Left colon (tissue), 2 donors: ENCODE results near the gene CFAP46. TPM values are rescaled to one million over a fixed set of nuclear protein-coding genes. Genes with fewer than 3 reads are reported as not detected.
"Not testable (repeated sequence)": the region's sequence is repeated elsewhere in the genome, so short reads cannot be mapped to it uniquely, and the experiment has no call there.

ENCODE experiments used
- ATAC-seq: fragments of 200-7000 bp; cut with Tn5 transposase; one replicate; pipeline ENCODE4 v1.9.1; 2020; ENCODE audit warnings: mild to moderate bottlenecking, moderate library complexity
- DNase-seq, 2 donors: peaks; one replicate each; pipeline ENCODE4 v3.0.0-alpha.2; 2020
- intact Hi-C, 2 donors: fragments of 100-400 bp; cut with DNase I in 1 of 2; cut with micrococcal nuclease in 1 of 2; formaldehyde crosslinking; loops; one replicate each; pipeline versions ENCODE4 v1.11.2 to v1.14.0; 2022; cut with DNase I, micrococcal nuclease
- total RNA-seq, 2 donors: library from RNA; stranded (reverse); fragmentation: NEBNext Ultra II Directional; extraction: Animal tissue kit (Norgen Biotek cat#: 25700); gene quantifications; one replicate each; pipeline ENCODE4 v1.2.1, GENCODE V29; 2021
- donor health status: DM: no; HTN: no; CAD: no.
- donor health status: DM: yes; HTN: yes; CAD: no.

Gene CFAP46
- total RNA-seq, 2 donors from 2014 or later = 0.37 TPM; not detected in 1

DNA sequence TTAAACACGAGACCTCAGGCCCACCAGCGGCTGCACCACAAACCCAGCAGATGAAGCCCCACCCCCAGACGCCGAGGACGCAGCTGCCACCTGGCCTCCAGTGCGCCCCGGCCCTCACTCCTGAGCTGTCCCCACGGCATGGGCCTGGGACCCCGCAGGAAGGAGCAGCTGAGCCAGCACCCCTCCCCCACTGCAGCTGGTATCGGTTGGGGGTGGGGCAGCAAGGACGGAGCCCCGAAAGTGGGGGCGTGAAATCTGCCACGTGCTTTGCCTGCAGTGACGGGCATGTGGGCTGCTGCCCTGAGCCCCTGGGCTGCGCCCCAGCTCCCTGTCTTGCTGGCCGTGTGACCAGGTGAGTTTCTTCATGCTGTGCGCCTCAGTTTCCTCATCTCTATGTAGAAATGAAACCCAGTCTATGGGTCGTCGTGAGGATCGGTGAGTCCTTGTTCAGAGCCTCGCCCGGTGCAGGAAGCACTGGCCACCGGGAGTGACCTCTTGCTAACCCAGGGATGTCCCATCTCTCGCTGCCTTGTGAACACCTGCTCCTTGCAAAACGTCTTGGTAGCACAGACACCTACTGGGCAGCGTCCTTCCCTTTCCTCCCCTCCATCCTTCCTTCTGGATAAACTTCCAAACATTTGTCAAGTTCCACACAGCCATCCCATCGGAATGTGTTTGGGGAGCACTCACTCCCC is 32.0 kb downstream of the CFAP46 start:
- ATAC-seq (no peak), DNase-seq (no peak)
- intact Hi-C loops = no loop called here

DNA sequence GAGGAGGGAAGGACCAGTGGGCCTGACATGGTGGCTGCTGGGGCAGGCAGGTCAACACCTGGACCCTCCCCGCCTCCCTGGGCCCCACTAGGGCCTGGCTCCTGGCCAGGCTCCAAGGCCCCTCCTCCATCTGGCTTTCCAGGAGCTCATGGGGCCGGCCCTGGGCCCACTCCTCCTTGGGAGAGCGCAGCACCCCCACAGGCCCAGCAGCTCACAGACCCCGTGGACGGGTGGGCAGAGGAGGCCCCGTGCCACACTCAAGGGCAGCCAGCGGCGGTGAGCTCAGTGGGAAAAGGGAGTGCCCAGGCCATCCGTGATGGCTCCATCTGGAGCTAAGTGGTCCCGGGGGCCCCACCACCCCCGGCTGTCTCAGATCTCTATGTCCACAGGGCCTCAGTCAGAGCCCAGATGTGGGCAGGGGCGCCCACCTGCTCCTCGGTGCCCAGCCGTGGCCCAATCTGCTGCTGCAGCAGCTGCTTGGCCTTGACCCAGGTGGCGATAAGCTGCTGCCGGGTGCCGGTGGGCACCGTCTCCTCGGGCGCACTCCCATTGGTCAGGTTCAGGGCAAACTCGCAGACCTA is 32.8 kb downstream of the CFAP46 start:
- intact Hi-C loops = no loop called here
- ATAC-seq = no peak
- DNase-seq = no peak

DNA sequence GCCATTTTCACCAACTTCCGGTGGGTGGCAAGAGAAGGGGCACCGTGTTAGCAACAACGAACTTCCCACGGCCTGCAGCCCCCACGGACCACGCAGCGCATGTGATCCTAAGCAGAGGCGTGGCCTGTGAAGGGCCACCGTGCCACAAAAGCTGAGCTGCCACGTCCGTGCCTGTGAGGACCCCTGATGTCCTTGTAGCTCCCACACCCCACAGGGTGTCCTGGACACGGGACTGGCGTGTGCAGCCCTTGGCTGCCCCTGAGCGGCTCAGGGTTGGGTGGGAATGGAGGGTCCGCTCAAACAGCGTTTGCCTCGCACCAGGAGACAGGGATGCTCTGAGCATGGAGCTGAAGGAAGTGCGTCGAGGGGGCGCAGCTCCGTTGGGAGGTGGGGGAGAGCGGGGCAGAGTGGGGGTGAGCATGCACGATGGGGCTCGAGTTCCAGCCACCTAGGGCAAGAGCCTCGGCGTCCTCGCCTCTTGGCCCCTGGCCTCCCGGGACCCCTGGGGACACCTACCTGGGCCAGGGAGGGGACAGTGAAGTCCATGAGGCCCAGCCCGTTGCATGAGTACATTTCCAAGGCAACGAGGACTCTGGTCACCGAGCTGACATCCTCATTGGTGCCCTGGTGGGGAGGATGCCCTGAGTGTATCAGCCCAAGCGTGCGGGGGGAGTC is 33.6 kb downstream of the CFAP46 start:
- DNase-seq = no peak
- intact Hi-C loops = no loop called here

DNA sequence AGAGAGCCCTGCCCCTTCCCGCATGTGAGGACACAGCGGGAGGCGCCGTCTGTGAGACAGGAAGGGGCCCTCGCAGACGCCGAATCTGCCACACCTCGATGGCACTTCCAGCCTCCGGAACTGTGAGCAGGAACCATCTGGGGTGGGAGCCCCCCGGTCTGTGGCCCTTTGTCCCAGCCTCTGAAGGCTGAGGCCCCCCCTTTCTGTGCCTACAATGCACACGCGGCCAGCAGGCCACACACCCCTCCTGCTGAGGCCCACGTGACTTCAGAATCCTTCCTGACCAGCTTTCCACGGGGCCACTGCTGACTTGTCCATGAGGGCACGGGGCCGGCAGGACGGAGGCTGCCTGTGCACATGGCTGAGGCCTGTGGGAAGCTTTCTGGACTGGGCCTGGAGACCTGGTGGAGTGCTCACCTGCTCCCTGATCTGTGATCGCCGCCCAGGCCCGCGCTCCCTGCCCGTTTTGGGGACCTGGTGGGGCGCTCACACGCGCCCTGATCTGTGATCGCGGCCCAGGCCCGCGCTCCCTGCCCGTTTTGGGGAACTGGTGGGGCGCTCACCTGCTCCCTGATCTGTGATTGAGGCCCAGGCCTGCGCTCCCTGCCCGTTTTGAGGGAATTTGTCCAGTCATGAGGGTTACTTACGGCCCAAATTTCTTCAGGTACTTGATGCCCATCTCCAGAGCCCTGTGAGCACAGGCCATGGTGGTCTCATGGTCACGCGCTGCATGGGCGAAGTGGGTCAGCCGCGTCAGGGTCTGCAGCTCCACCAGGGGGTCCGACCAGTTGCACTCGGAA is 34.3 kb downstream of the CFAP46 start:
- DNase-seq = no peak
- intact Hi-C loops = no loop called here

More for the DNA sequence above, 33.6 kb downstream of the CFAP46 start:
- no peak for ATAC-seq

DNA sequence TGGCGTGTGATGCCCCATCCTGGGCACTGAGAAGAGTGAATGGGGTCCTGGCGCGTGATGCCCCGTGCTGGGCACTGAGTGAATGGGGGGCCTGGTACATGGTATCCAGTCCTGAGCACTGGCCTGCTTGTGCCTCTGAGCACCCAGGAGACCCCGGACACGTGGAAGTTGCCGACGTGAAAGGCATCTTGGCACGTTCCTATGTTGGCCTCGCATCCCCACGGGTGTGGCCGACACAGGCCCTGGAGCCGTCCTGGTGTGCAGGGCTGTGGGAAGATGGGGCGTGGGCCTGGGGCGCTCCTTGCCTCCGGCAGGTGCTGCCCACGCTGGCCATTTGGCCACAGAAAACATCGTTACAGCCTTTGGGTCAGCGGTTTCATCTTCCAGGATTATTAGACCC is 35.5 kb downstream of the CFAP46 start:
- ATAC-seq = no peak
- DNase-seq = no peak
- intact Hi-C loops = no loop called here

More for the DNA sequence above, 34.3 kb downstream of the CFAP46 start:
- ATAC-seq = no peak

DNA sequence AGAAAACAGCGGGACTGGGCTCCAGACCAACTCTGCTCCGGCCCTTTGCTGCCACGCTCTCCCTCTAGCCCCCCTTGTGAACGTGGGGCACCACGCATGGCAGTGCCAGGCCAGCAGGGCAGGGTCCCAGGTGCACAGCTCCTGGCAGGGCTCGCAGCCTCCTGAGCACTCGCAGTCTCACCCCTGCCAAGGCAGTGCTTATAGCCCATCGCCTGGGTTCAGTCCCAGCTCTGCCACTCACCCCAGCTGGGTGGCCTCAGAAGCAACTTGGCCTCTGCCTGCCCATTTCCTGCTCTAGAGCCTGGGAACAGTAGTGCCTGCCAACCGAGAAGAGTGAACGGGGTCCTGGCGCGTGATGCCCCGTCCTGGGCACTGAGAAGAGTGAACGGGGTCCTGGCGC is 36.3 kb downstream of the CFAP46 start:
- intact Hi-C loops = no loop called here
- ATAC-seq (no peak), DNase-seq (no peak)

DNA sequence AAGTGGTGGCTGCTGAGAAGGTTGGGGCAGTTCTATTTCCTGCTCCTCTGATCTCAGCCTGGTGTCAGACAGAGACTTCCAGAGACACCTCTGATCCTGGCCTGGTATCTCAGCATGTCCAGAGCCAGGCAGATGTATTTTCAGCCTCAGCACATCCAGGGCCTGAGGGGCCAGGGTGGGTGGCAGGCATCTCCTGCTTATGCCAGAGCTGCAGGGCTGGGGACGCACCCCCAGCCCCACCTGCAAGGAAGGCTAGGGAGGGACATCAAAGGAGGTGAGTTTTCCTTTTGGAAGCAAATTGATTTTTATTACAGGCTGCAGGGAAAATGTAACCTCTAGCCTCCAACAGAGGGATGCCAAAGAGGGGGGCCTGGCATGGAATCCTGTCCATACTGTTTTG is 36.7 kb downstream of the CFAP46 start:
- no peak for DNase-seq
- ATAC-seq = no peak
- intact Hi-C loops = no loop called here

DNA sequence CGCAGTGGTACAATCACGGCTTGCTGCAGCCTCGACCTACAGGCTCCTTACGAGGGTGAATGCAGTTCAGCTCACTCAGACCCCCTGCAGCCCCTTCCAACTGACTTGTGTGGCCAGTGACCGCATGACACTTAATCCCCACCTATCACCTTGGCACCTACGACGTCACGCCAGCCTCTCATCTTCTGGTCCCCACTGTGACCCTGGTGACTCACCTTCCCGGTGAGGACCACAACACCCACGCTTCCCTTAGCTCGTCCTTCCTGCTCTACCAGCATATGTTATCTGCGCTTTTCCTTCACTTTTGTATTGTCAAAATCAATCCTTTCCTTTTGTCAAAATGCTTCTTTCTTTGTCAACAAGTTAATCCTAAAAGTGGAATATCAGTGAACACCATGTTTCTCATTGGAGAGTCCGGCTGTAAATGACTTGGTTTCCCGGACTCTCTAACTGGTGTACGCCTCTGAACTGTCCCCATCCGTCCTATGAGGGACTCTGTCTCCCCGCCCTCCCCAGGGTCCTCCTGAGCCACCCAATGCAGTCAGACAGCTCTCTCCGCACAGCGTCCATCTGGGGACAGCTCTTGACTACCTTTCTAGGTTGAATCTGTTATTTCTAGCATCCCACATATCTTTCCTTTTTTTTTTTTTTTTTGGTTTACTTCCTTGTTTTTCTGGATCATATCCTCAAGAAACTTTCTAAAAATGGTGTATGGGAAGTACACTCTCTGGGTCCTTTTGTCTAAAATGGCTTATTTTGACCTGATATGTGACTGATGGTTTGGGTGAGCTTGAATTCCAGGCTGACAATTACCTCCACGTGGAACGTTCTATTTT is 37.3 kb downstream of the CFAP46 start:
- intact Hi-C loops = no loop called here
- ATAC-seq = no peak

DNA sequence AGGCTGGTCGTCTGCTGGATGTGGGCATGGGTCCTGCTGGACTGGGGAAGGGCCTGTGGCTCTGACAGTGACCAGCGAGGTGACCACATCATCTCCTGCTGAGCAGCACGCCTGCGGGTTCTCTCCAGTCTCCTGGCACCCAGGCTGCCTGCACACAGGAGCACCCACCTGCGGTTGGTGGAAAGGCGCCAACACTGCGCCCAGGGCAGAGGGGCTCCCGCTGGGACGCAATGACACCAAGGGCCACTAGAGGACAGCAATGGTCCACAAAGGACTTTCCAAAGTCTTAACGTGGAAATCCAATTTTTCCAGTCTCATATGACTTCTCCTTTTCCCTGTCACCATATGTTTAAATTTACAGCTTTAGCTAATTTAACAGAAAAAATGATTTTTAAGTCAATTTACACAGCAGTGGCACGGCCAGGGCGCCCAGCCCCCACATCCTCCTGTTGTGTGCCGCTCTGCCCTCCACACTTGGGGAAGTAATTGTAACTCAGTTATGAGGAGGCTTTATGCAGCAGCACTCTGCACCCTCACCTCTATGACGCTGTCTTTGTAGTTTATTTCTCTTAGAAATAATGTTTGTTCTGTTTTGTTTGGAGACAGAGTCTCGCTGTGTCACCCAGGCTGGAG is 38.1 kb downstream of the CFAP46 start:
- DNase-seq (peak in 1 of 2 donors; percentile 32), ATAC-seq (peak; percentile 50)
- intact Hi-C loops = no loop called here

More for the DNA sequence above, 37.3 kb downstream of the CFAP46 start:
- DNase-seq = no peak

DNA sequence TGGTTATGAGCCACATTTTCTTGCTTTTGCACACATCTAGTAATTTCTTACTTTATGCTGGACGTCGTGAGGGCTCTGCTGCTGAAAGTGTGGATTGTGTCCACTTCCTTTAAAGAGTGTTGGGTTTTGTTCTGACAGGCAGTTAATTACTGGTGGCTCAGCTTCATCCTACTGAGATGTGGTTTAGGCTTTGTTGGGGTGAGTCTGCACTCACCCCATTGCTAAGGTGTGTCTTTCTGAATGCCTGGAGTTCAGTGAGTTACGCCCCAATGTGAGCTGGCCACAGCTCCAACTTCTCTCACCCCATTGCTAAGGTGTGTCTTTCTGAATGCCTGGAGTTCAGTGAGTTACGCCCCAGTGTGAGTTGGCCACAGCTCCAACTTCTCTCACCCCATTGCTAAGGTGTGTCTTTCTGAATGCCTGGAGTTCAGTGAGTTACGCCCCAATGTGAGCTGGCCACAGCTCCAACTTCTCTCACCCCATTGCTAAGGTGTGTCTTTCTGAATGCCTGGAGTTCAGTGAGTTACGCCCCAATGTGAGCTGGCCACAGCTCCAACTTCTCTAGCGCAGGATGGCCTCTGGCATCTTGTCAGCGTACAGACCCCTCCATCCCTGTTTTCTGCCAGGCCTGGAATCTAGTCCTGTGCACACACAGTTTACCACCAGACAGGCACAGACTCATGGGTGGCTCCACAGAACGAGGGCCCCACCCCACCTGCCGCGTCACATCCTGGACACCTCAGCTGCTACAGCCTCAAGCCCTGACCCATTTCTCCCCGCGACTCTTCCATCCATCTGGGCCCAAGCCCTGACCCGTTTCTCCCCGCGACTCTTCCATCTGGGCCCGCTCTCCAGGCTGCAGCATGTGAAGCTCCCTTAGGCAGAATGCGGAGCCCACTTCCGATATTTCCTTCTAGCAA is 39.5 kb downstream of the CFAP46 start:
- DNase-seq, ATAC-seq: not testable (repeated sequence)

DNA sequence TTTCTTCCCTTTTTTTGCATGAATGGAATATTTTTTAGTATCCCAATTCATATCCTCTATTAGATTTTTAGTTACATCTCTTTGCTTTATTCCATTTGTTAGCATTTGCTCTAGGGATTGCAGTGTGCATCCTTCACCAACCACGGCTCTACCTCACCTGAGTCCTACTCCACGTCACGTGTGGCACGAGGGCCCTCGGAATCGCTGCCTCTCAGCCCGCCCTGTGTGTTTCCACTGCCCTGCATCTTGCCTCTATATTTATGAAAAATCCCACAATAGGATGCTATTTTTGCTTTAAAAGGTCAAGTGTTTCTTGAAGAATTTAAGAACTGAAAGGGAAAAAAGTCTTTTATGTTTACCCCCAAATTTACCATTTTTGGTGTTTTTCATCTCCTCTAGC is 41.0 kb downstream of the CFAP46 start:
- intact Hi-C loops = no loop called here
- DNase-seq (no peak), ATAC-seq (no peak)

More for the DNA sequence above, 39.5 kb downstream of the CFAP46 start:
- intact Hi-C loops = not testable (repeated sequence)

DNA sequence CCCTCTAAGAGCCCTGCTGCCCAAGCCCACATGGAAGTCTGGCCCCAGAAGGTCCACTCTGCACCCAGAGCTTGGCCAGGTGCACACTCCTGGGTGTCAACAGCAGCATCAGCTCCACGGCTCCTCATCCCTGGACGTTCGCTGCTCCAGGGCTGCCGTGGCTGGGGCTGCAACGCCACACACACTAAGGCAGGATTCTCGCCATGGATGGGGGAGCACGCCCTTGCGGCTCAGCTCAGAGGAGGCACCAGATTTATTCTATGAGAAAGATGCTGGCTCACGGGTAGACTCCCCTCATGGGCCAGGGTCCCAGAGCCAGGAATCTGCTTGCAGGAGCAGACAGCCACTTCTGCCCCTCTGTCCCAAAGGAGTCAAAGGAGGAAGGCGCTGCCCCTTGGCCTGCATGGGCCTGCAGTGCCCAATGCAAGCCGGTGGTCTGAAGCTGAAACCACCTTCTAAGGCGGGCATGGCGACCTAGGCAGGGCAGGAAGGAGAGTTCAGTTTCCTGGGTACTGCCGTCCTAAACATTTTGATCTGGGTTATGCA is 42.1 kb downstream of the CFAP46 start:
- DNase-seq (no peak), ATAC-seq (no peak)
- intact Hi-C loops = no loop called here

DNA sequence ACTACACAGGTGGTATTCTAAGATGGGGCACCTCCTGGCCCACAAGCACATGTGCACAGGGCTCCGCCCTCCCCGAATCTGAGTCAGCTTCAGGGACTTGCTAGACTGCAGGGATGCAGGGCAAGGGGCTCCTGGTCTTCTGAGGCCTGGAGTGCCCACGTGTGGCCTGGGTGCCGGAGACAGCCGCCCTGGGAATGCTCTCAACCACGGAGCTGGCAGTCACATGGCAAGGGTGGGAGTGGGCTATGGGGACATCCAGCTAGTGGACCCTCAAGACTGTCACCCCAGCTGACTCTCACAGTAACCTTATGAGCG is 42.7 kb downstream of the CFAP46 start:
- ATAC-seq (no peak), DNase-seq (no peak)
- intact Hi-C loops = no loop called here

DNA sequence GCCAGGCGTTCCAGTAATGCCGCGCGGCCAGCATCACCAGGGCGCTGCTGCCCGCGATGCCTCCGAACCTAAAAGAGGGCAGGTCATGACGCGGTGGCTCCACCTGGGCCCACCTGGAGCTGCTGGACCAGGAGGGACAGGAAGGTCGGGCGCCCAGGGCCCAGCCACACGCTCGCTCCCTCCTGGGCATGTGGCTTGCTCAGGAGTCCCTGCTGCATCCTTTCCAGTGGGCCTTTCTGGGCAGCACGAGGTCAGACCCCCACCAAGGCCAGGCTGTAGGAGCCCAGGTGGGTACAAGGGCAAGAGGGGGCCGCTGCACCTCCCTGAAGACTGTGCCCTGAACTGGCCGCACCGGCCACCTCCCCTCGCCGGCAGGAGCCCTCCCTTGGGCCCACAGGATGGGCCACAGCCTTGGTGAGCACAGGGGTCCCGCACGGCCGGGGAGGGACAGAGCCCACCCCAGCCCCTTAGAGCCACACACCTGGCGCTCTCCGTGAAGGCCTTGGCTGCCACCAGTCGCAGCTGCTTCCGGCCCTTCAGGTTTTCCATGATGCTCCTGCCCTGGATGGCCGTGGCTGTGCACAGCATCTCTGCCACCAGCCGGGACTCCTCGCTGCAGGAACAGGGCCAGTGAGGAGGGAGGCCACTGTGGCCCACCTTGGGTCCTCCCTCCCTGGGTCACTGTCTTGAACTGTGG is 43.2 kb downstream of the CFAP46 start:
- intact Hi-C loops = no loop called here

DNA sequence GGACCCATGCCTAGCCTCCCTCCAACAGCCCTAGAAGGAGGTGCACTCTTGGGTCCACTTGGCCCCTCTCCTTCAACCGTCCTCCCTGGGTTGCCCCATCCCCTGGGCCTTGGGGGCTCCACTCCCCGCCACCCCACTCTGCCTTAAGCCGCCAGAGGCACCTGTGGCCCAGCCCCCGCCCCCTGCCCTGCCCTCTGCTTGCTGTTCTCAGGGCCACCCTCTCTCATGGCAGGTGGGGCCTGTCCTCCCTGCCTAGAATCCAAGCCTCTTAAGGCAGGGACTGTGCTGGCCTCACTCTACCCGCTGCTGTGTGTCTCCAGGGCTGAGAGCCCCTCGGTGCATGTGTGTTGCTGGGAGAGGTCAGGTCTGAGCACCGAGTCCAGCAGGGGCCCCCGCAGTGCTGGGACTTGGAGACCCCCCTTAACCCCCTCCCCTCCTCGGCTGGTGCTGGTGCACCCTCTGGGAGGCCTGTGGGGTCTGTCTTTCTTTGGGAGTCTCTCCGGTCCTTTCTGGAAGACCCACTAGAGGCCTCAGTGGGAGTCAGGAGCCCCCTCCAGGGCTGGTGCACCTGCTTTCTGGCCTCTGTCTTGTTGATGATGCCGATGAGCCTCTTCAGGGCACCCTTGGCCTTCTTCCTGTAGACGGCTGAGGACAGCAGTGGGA is 43.8 kb downstream of the CFAP46 start:
- DNase-seq (peak in 1 of 2 donors; percentile 4), ATAC-seq (no peak)
- intact Hi-C loops = no loop called here

More for the DNA sequence above, 43.2 kb downstream of the CFAP46 start:
- DNase-seq (peak in 1 of 2 donors; percentile 13), ATAC-seq (no peak)
